ENCODE data around the gene EXOC3L1.

The EXOC3L1 gene

GRCh38 chr16:67157106-67157748, 32.7 kb downstream of the EXOC3L1 start:
- ChIA-PET CTCF (interaction anchor here (0.9 to 7.4 kb wide), 7 partner anchors 13 to 179 kb away, joined by 3 to 155 read pairs (median 4); partner anchors contain the start of gene NOL3), POLR2A (no interaction called here)
- H3K9me3 ChIP-seq (ENCODE audit: control insufficient read depth, insufficient read depth, low read depth, low read length) = no peaks in the 10 kb centered on the region
- no peak overlapping the region for H3K27ac ChIP-seq (ENCODE audit: extremely low read depth, low read depth, low read length)
- no peaks in the 10 kb centered on the region for H3K36me3 ChIP-seq (ENCODE audit: control insufficient read depth in 2 of 2, insufficient read depth in 1 of 2, low read length in 2 of 2)
- no peak overlapping the region for H3K4me3 ChIP-seq (ENCODE audit: low read depth, low read length)
- TF ChIP-seq ZNF175 (tag by site-specific recombination; IDR thresholded peaks at IDR 0.05) (no peak), ZNF792 (tag by site-specific recombination; IDR thresholded peaks at IDR 0.05) (no peak), ZNF223 (tag by site-specific recombination; IDR thresholded peaks at IDR 0.05) (no peak), ZNF660 (tag by site-specific recombination; IDR thresholded peaks at IDR 0.05) (no peak), ZNF544 (tag by site-specific recombination; IDR thresholded peaks at IDR 0.05) (no peak), ZNF747 (tag by site-specific recombination; IDR thresholded peaks at IDR 0.05) (no peak), ZBTB21 (tag by site-specific recombination; IDR thresholded peaks at IDR 0.05) (no peak), ZBTB48 (tag by site-specific recombination; IDR thresholded peaks at IDR 0.05) (no peak), ZFP3 (tag by site-specific recombination; IDR thresholded peaks at IDR 0.05; ENCODE audit: low read depth) (no peak), TSHZ1 (tag by site-specific recombination; IDR thresholded peaks at IDR 0.05; ENCODE audit: borderline replicate concordance) (no peak), ZNF391 (tag by site-specific recombination; IDR thresholded peaks at IDR 0.05; ENCODE audit: borderline replicate concordance, low read depth) (no peak), ZNF639 (tag by site-specific recombination; IDR thresholded peaks at IDR 0.05) (no peak)
- no peaks in the 10 kb centered on the region for H3K4me1 ChIP-seq (ENCODE audit: control insufficient read depth, insufficient read depth, low read length)

- no peak for TF ChIP-seq ZNF280D (tag by site-specific recombination; IDR thresholded peaks at IDR 0.05)
- no peak for TF ChIP-seq PATZ1 (tag by site-specific recombination; IDR thresholded peaks at IDR 0.05)
- no peak for TF ChIP-seq ZNF48 (tag by site-specific recombination; IDR thresholded peaks at IDR 0.05)
- TF ChIP-seq ZNF610 (tag by site-specific recombination; IDR thresholded peaks at IDR 0.05; ENCODE audit: borderline replicate concordance) = no peak
- TF ChIP-seq ZXDB (tag by site-specific recombination; IDR thresholded peaks at IDR 0.05) = no peak
- no peak for TF ChIP-seq ZNF23 (tag by site-specific recombination; IDR thresholded peaks at IDR 0.05; ENCODE audit: borderline replicate concordance)
- TF ChIP-seq REST (tag by site-specific recombination; IDR thresholded peaks at IDR 0.05) = no peak
- Histone ChIP-seq H3K36me3 (ENCODE audit: control insufficient read depth in 2 of 2, insufficient read depth in 1 of 2, low read length in 2 of 2) (no peaks in the 10 kb centered on the region), H3K27ac (ENCODE audit: extremely low read depth, low read depth, low read length) (no peak overlapping the region), H3K4me3 (ENCODE audit: low read depth, low read length) (no peak overlapping the region), H3K9me3 (ENCODE audit: control insufficient read depth, insufficient read depth, low read depth, low read length) (no peaks in the 10 kb centered on the region), H3K4me1 (ENCODE audit: control insufficient read depth, insufficient read depth, low read length) (0 out of 2 replicates have a peak, but pooled peaks cover 2% of the 10 kb centered on the region)
- ChIA-PET CTCF (interaction anchor here (0.5 to 7.4 kb wide), 21 partner anchors 11 to 261 kb away, joined by 3 to 155 read pairs (median 8); partner anchors contain the start of genes CES3 and PHAF1), POLR2A (interaction anchor here (1.3 to 2.0 kb wide), 2 partner anchors 14 to 143 kb away, joined by 4 to 5 read pairs; partner anchors contain the start of gene NOL3)
These were observed 33.6 kb downstream of the EXOC3L1 start for GRCh38 chr16:67156143-67156844.

Measured in HEK293 (cell line).